Hepatocyte (in vitro differentiated cells): ENCODE results near the gene GOLT1A. TPM values are rescaled to one million over a fixed set of nuclear protein-coding genes. Genes with fewer than 3 reads are reported as not detected.

Experiments used
- DNase-seq: peaks from one replicate; pipeline ENCODE4 v3.0.0-alpha.2; 2016; ENCODE audit warnings: low spot score
- H2AFZ ChIP-seq: fragments of 200-600 bp; sonication (generic); 2 replicates; pipeline ENCODE4 v1.6.0; 2016; ENCODE audit warnings: antibody characterized with exemption, mild to moderate bottlenecking
- H3K27ac ChIP-seq: fragments of 200-600 bp; sonication (generic); 2 replicates; pipeline ENCODE4 v1.5.1; 2016; ENCODE audit warnings: mild to moderate bottlenecking
- H3K27me3 ChIP-seq: fragments of 200-600 bp; sonication (generic); 2 replicates; pipeline ENCODE4 v1.6.1; 2016
- H3K36me3 ChIP-seq: fragments of 200-600 bp; sonication (generic); replicated peaks from 2 replicates; pipeline ENCODE4 v1.5.1; 2016; ENCODE audit warnings: low read depth; ENCODE audit not compliant: insufficient read depth
- H3K4me1 ChIP-seq: fragments of 200-600 bp; sonication (generic); 2 replicates; pipeline ENCODE4 v1.5.1; 2016; ENCODE audit warnings: mild to moderate bottlenecking, moderate library complexity; ENCODE audit not compliant: insufficient read depth
- H3K4me2 ChIP-seq: fragments of 200-600 bp; sonication (generic); 2 replicates; pipeline ENCODE4 v1.6.0; 2016
- H3K4me3 ChIP-seq: fragments of 200-600 bp; sonication (generic); 2 replicates; pipeline ENCODE4 v1.5.1; 2016; ENCODE audit warnings: mild to moderate bottlenecking
- H3K79me2 ChIP-seq: fragments of 200-600 bp; sonication (generic); 2 replicates; pipeline ENCODE4 v1.6.0; 2017; ENCODE audit warnings: mild to moderate bottlenecking
- H3K9me2 ChIP-seq: fragments of 200-600 bp; sonication (generic); replicated peaks from 2 replicates; pipeline ENCODE4 v1.6.0; 2017; ENCODE audit warnings: mild to moderate bottlenecking; ENCODE audit not compliant: insufficient read depth
- H3K9me3 ChIP-seq: fragments of 200-600 bp; sonication (generic); 2 replicates; pipeline ENCODE4 v1.5.1; 2016; ENCODE audit warnings: low read depth, mild to moderate bottlenecking
- H4K20me1 ChIP-seq: fragments of 200-600 bp; sonication (generic); 2 replicates; pipeline ENCODE4 v1.6.0; 2016; ENCODE audit warnings: mild to moderate bottlenecking; ENCODE audit not compliant: insufficient read depth, poor library complexity, severe bottlenecking
- EZH2 ChIP-seq: fragments of 200-600 bp; sonication (generic); IDR thresholded peaks from 2 replicates; pipeline ENCODE4 v1.6.1; 2016; ENCODE audit warnings: antibody characterized with exemption, mild to moderate bottlenecking, borderline replicate concordance
- EZH2phosphoT487 ChIP-seq: fragments of 200-600 bp; sonication (generic); IDR thresholded peaks from one replicate; pipeline ENCODE4 v1.6.1; 2018; ENCODE audit warnings: antibody characterized with exemption, mild to moderate bottlenecking, low read depth, moderate library complexity; ENCODE audit not compliant: unreplicated experiment, severe bottlenecking
- WGBS: methylation state at CpG from one replicate; pipeline ENCODE4 v1.1.6; 2016; ENCODE audit warnings: low lambda C conversion rate; ENCODE audit errors: missing lambda C conversion rate; 5-methylcytosine and 5-hydroxymethylcytosine counted together
- polyA plus RNA-seq: library from polyadenylated mRNA; unstranded; fragments of >200 nt; fragmentation: Nextera tagmentation; extraction: Ambion mirVana; gene quantifications from 2 replicates; pipeline ENCODE4 v1.2.1, GENCODE V29; 2016
- total RNA-seq: library from RNA; depleted of rRNA; stranded (reverse); fragments of >200 nt; gene quantifications from 2 replicates; pipeline ENCODE4 v1.2.3, GENCODE V29; 2014
- TF ChIP-seq, protein P1 (sequence below): fragments of 200-600 bp; sonication (generic); IDR thresholded peaks from 2 replicates; pipeline ENCODE4 v1.5.1; 2016; ENCODE audit warnings: antibody characterized with exemption, mild to moderate bottlenecking; ENCODE audit not compliant: poor library complexity

Gene GOLT1A
- total and polyA plus RNA-seq, 2 experiments from 2014 or later = 13.6 to 36.0 TPM

DNA sequence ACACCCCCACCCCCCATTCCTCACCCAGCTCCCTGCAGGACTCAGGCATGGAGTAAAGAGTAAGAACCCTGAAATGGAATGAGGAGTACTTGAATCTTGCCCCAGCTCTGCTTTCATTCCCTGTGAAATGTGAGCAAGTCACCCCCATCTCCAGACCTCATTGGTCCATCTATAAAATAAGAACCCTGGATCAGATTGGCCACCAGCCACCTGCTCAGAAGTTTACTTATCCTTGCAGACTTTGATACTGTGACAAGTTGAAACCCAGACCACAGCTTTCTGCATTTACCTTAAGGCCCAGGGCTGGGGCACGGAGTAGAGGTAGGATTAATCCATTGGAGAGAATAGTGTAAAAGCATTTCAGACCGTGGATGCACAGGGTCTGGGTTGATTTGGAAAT lies 19.7 kb downstream of the GOLT1A start:
- Histone ChIP-seq H3K27ac (no peak overlapping the region), H3K27me3 (no peaks in the 10 kb centered on the region), H3K79me2 (no peaks in the 10 kb centered on the region), H3K9me2 (no peaks in the 10 kb centered on the region), H3K4me2 (no peak overlapping the region), H3K36me3 (no peaks in the 10 kb centered on the region), H4K20me1 (no peaks in the 10 kb centered on the region), H3K4me1 (peaks cover 17% of the 10 kb centered on the region), H2AFZ (no peak overlapping the region), H3K9me3 (no peaks in the 10 kb centered on the region), H3K4me3 (no peak overlapping the region)
- WGBS = 79% methylated on average over 2 of the region's 2 CpGs
- TF ChIP-seq EZH2phosphoT487 (no peak), EZH2 (no peak)
- TF ChIP-seq, protein P1, sequence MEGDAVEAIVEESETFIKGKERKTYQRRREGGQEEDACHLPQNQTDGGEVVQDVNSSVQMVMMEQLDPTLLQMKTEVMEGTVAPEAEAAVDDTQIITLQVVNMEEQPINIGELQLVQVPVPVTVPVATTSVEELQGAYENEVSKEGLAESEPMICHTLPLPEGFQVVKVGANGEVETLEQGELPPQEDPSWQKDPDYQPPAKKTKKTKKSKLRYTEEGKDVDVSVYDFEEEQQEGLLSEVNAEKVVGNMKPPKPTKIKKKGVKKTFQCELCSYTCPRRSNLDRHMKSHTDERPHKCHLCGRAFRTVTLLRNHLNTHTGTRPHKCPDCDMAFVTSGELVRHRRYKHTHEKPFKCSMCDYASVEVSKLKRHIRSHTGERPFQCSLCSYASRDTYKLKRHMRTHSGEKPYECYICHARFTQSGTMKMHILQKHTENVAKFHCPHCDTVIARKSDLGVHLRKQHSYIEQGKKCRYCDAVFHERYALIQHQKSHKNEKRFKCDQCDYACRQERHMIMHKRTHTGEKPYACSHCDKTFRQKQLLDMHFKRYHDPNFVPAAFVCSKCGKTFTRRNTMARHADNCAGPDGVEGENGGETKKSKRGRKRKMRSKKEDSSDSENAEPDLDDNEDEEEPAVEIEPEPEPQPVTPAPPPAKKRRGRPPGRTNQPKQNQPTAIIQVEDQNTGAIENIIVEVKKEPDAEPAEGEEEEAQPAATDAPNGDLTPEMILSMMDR = no peak
- no peak for DNase-seq

DNA sequence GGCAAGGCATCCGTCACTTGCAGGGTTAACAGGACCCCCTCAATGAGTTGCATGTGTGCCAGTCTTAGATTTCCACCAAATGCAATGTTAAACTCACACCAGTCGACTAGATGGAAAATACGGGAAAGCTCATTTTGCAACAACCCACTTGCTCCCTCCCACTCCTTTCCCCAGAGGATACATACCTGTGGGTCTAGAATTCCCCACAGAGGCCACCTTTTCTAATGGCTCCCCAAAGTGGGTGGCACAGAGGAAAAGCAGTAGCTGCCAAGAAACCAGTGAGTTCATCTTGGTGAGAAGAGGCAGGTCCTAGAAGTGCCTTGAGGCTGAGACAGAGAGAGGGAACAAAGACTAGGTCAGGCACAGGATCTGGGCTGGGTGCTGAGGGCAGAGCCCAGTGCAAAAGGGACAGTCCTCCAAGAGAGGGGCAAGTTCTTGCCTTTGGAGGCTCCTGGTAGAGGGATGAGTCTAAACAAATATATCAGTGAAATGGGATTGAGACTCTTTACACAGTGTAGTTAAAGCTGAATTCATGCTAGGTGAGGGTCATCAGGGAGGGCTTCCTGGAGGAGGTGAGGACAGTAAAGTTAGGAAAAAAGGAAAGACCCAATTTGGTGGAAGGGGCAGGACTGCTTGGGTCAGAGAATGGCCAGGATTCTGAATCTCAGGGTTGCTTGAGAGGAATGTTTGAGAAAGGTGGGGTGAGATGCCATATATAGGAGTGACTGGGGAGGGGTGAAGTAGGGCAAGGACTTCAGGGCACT lies 21.0 kb downstream of the GOLT1A start:
- H3K36me3 ChIP-seq = no peaks in the 10 kb centered on the region
- WGBS = 69% methylated on average over 3 of the region's 3 CpGs
- no peak overlapping the region for H3K4me3 ChIP-seq
- no peak overlapping the region for H3K27ac ChIP-seq
- no peak overlapping the region for H3K4me2 ChIP-seq
- no peaks in the 10 kb centered on the region for H3K9me2 ChIP-seq
- no peaks in the 10 kb centered on the region for H3K79me2 ChIP-seq
- no peak overlapping the region for H2AFZ ChIP-seq
- peaks cover 14% of the 10 kb centered on the region for H3K4me1 ChIP-seq
- no peak for DNase-seq
- no peaks in the 10 kb centered on the region for H4K20me1 ChIP-seq
- TF ChIP-seq EZH2 (no peak), EZH2phosphoT487 (no peak)
- TF ChIP-seq, protein P1 = no peak
- no peaks in the 10 kb centered on the region for H3K9me3 ChIP-seq
- H3K27me3 ChIP-seq = peaks cover 8% of the 10 kb centered on the region

DNA sequence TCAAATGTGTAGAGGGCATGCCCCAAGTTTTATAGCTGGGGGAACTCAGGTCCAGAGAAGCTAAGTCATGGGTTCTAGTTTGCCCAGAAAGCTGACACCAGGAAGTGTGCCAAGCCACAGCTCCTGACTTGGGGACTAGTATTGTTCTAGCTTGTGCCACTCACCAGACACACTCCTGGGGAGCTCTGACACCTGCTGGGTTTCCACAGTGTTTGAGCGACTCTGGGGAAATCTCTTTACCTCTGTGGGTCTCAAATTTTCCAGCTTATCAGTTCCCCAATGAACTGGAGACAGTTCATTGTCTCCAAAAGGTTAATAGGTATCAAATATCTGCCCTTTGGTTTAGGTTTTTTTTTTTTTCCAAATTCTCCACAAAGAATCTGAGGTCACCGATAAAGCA lies 21.7 kb downstream of the GOLT1A start:
- H3K79me2 ChIP-seq = no peaks in the 10 kb centered on the region
- H3K9me2 ChIP-seq = no peaks in the 10 kb centered on the region
- no peak overlapping the region for H3K4me3 ChIP-seq
- H3K9me3 ChIP-seq = no peaks in the 10 kb centered on the region
- no peak for DNase-seq
- WGBS = 95% methylated on average over 2 of the region's 2 CpGs
- no peak overlapping the region for H2AFZ ChIP-seq
- H3K4me2 ChIP-seq = no peak overlapping the region
- TF ChIP-seq EZH2 (no peak), EZH2phosphoT487 (no peak)
- TF ChIP-seq, protein P1 = no peak
- H3K36me3 ChIP-seq = no peaks in the 10 kb centered on the region
- H3K27ac ChIP-seq = no peak overlapping the region
- peaks cover 14% of the 10 kb centered on the region for H3K4me1 ChIP-seq
- peaks cover 9% of the 10 kb centered on the region for H3K27me3 ChIP-seq
- H4K20me1 ChIP-seq = no peaks in the 10 kb centered on the region
